HEK293 (cell line): ENCODE results near the gene C5orf63.

Experiments used
- BCL6B ChIP-seq: fragments of 450-650 bp; formaldehyde crosslinking; IDR thresholded peaks from 2 replicates; pipeline ENCODE4 v1.5.1; 2017; ENCODE audit warnings: missing biosample characterization, missing genetic modification characterization
- GLIS2 ChIP-seq: fragments of 450-650 bp; formaldehyde crosslinking; IDR thresholded peaks from 2 replicates; pipeline ENCODE4 v1.5.1; 2016; ENCODE audit warnings: missing biosample characterization, missing genetic modification characterization
- REPIN1 ChIP-seq: fragments of 450-650 bp; formaldehyde crosslinking; IDR thresholded peaks from 2 replicates; pipeline ENCODE4 v1.5.1; 2017; ENCODE audit warnings: missing biosample characterization, missing genetic modification characterization, low read depth
- REST ChIP-seq: fragments of 450-650 bp; formaldehyde crosslinking; IDR thresholded peaks from 2 replicates; pipeline ENCODE4 v1.5.1; 2016; ENCODE audit warnings: missing biosample characterization, missing genetic modification characterization
- TCF7L2 ChIP-seq: IDR thresholded peaks from 2 replicates; pipeline ENCODE4 v1.6.1; 2011; ENCODE audit warnings: low read depth, mild to moderate bottlenecking, inconsistent platforms, low read length, moderate library complexity, borderline replicate concordance
- ZIC2 ChIP-seq: fragments of 450-650 bp; formaldehyde crosslinking; IDR thresholded peaks from 2 replicates; pipeline ENCODE4 v1.5.1; 2016; ENCODE audit warnings: missing biosample characterization, missing genetic modification characterization
- ZNF175 ChIP-seq: fragments of 450-650 bp; formaldehyde crosslinking; IDR thresholded peaks from 2 replicates; pipeline ENCODE4 v1.5.1; 2016; ENCODE audit warnings: missing biosample characterization, missing genetic modification characterization
- ZNF211 ChIP-seq: fragments of 450-650 bp; formaldehyde crosslinking; IDR thresholded peaks from 2 replicates; pipeline ENCODE4 v1.5.1; 2016; ENCODE audit warnings: low read depth, missing biosample characterization, missing genetic modification characterization
- ZNF335 ChIP-seq: fragments of 450-650 bp; formaldehyde crosslinking; conservative IDR thresholded peaks from 2 replicates; pipeline ENCODE4 v1.5.1; 2016; ENCODE audit warnings: missing biosample characterization, missing genetic modification characterization
- ZNF623 ChIP-seq: fragments of 450-650 bp; formaldehyde crosslinking; IDR thresholded peaks from 2 replicates; pipeline ENCODE4 v1.5.1; 2016; ENCODE audit warnings: missing biosample characterization, missing genetic modification characterization
- ZNF660 ChIP-seq: fragments of 450-650 bp; IDR thresholded peaks from 2 replicates; pipeline ENCODE4 v1.5.1; 2018; ENCODE audit warnings: missing biosample characterization, mild to moderate bottlenecking, missing genetic modification characterization
- TF ChIP-seq, protein P1 (sequence below): fragments of 450-650 bp; formaldehyde crosslinking; IDR thresholded peaks from 2 replicates; pipeline ENCODE4 v1.5.1; 2016; ENCODE audit warnings: missing biosample characterization, missing genetic modification characterization
- TF ChIP-seq, protein P2 (sequence below): fragments of 450-650 bp; formaldehyde crosslinking; IDR thresholded peaks from 2 replicates; pipeline ENCODE4 v1.5.1; 2016; ENCODE audit warnings: missing biosample characterization, missing genetic modification characterization
- TF ChIP-seq, protein P3 (sequence below): fragments of 450-650 bp; formaldehyde crosslinking; IDR thresholded peaks from 2 replicates; pipeline ENCODE4 v1.5.1; 2016; ENCODE audit warnings: missing biosample characterization, missing genetic modification characterization

DNA sequence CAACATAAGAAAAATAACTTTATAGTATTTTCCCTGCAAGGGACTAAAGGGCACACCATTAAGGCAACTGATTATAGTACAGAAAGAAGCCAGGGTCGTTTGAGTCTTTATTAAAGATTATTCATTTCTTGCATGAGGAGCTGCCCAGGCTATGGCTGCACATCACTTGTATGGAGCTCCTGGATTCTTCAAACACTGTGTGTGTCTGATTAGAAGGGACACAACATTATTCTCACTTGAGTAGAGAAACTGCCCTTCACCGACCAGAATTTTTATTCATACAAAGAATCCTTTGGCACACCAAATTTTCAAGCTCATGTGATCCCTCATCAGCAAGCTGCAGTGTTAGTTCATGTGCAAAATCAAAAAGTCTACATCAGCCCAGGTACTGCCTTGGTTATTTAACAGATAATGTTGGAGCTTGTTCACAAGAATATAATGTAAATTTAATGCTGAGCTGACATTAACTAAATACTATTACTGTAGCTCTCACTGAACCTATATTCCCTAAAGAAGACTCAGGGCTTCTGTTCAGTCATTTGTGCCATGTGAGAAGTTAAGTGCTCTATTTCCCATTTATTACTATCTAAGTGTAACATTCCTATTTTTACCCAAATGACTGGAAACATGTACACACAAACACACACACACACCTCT is 9.9 kb downstream of the C5orf63 start:
- TF ChIP-seq TCF7L2 (no peak), BCL6B (tag by site-specific recombination) (no peak), ZNF335 (no peak), ZNF175 (tag by site-specific recombination) (no peak), ZIC2 (tag by site-specific recombination) (no peak), ZNF623 (tag by site-specific recombination) (no peak), ZNF660 (tag by site-specific recombination) (no peak), REPIN1 (tag by site-specific recombination) (no peak), GLIS2 (tag by site-specific recombination) (no peak), REST (tag by site-specific recombination) (no peak), ZNF211 (tag by site-specific recombination) (no peak)
- TF ChIP-seq, protein P1, sequence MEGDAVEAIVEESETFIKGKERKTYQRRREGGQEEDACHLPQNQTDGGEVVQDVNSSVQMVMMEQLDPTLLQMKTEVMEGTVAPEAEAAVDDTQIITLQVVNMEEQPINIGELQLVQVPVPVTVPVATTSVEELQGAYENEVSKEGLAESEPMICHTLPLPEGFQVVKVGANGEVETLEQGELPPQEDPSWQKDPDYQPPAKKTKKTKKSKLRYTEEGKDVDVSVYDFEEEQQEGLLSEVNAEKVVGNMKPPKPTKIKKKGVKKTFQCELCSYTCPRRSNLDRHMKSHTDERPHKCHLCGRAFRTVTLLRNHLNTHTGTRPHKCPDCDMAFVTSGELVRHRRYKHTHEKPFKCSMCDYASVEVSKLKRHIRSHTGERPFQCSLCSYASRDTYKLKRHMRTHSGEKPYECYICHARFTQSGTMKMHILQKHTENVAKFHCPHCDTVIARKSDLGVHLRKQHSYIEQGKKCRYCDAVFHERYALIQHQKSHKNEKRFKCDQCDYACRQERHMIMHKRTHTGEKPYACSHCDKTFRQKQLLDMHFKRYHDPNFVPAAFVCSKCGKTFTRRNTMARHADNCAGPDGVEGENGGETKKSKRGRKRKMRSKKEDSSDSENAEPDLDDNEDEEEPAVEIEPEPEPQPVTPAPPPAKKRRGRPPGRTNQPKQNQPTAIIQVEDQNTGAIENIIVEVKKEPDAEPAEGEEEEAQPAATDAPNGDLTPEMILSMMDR (tag by site-specific recombination) = no peak
- TF ChIP-seq, protein P2, sequence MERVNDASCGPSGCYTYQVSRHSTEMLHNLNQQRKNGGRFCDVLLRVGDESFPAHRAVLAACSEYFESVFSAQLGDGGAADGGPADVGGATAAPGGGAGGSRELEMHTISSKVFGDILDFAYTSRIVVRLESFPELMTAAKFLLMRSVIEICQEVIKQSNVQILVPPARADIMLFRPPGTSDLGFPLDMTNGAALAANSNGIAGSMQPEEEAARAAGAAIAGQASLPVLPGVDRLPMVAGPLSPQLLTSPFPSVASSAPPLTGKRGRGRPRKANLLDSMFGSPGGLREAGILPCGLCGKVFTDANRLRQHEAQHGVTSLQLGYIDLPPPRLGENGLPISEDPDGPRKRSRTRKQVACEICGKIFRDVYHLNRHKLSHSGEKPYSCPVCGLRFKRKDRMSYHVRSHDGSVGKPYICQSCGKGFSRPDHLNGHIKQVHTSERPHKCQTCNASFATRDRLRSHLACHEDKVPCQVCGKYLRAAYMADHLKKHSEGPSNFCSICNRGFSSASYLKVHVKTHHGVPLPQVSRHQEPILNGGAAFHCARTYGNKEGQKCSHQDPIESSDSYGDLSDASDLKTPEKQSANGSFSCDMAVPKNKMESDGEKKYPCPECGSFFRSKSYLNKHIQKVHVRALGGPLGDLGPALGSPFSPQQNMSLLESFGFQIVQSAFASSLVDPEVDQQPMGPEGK (tag by site-specific recombination) = no peak
- TF ChIP-seq, protein P3, sequence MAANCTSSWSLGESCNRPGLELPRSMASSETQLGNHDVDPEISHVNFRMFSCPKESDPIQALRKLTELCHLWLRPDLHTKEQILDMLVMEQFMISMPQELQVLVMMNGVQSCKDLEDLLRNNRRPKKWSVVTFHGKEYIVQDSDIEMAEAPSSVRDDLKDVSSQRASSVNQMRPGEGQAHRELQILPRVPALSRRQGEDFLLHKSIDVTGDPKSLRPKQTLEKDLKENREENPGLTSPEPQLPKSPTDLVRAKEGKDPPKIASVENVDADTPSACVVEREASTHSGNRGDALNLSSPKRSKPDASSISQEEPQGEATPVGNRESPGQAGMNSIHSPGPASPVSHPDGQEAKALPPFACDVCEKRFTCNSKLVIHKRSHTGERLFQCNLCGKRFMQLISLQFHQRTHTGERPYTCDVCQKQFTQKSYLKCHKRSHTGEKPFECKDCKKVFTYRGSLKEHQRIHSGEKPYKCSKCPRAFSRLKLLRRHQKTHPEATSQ (tag by site-specific recombination) = no peak
